ENCODE results near the gene UTF1.
"Not testable (repeated sequence)": the region's sequence is repeated elsewhere in the genome, so short reads cannot be mapped to it uniquely, and the experiment has no call there.

UTF1 gene

GRCh38 chr10:133224756-133225372, 5.2 kb upstream of the UTF1 start:
- no peak for DNase-seq (ENCODE audit: insufficient read length, low spot score)
- no peak for FAIRE-seq

- FAIRE-seq: no peak
- DNase-seq (ENCODE audit: insufficient read length, low spot score): no peak
Observed at GRCh38 chr10:133225707-133226191, 4.3 kb upstream of the UTF1 start.

GRCh38 chr10:133226251-133226808, 3.7 kb upstream of the UTF1 start:
- FAIRE-seq: no peak
- DNase-seq (ENCODE audit: insufficient read length, low spot score): no peak

- FAIRE-seq: no peak
Observed at GRCh38 chr10:133227256-133227655, 2.8 kb upstream of the UTF1 start.

GRCh38 chr10:133229265-133230043, 563 bp upstream of the UTF1 start:
- DNase-seq (ENCODE audit: insufficient read length, low spot score) (no peak), FAIRE-seq (no peak)

More at GRCh38 chr10:133227256-133227655, 2.8 kb upstream of the UTF1 start:
- DNase-seq (ENCODE audit: insufficient read length, low spot score): no peak

- no peak for DNase-seq (ENCODE audit: insufficient read length, low spot score)
- no peak for FAIRE-seq
Observed at GRCh38 chr10:133230387-133231195, 574 bp downstream of the UTF1 start.

- DNase-seq (ENCODE audit: insufficient read length, low spot score): no peak
- no peak for FAIRE-seq
Observed at GRCh38 chr10:133231244-133231945, 1.4 kb downstream of the UTF1 start.

- no peak for FAIRE-seq
- DNase-seq (ENCODE audit: insufficient read length, low spot score): no peak
Observed at GRCh38 chr10:133231946-133232574, 2.0 kb downstream of the UTF1 start.

GRCh38 chr10:133234796-133235195, 4.8 kb downstream of the UTF1 start:
- DNase-seq (ENCODE audit: insufficient read length, low spot score); FAIRE-seq: not testable (repeated sequence)

- FAIRE-seq (no peak), DNase-seq (ENCODE audit: insufficient read length, low spot score) (no peak)
Observed at GRCh38 chr10:133235265-133235855, 5.3 kb downstream of the UTF1 start.

- FAIRE-seq (no peak), DNase-seq (ENCODE audit: insufficient read length, low spot score) (no peak)
Observed at GRCh38 chr10:133235932-133236331, 5.9 kb downstream of the UTF1 start.

- no peak for FAIRE-seq
- DNase-seq (ENCODE audit: insufficient read length, low spot score): no peak
Observed at GRCh38 chr10:133236401-133237240, 6.6 kb downstream of the UTF1 start.

GRCh38 chr10:133237241-133237587, 7.2 kb downstream of the UTF1 start:
- FAIRE-seq: no peak

GRCh38 chr10:133237588-133238465, 7.8 kb downstream of the UTF1 start, which contains the start of gene VENTX:
TSS of gene VENTX (plus strand) at chr10:133237855. CDS start at chr10:133237915, 60 bp downstream.
- FAIRE-seq (no peak), DNase-seq (ENCODE audit: insufficient read length, low spot score) (no peak)

More at GRCh38 chr10:133237241-133237587, 7.2 kb downstream of the UTF1 start:
- no peak for DNase-seq (ENCODE audit: insufficient read length, low spot score)

- FAIRE-seq (no peak), DNase-seq (ENCODE audit: insufficient read length, low spot score) (no peak)
Observed at GRCh38 chr10:133238466-133238804, 8.4 kb downstream of the UTF1 start.

GRCh38 chr10:133239990-133240389, 10.0 kb downstream of the UTF1 start:
- DNase-seq (ENCODE audit: insufficient read length, low spot score) (no peak), FAIRE-seq (no peak)

GRCh38 chr10:133241501-133242205, 11.6 kb downstream of the UTF1 start:
- DNase-seq (ENCODE audit: insufficient read length, low spot score) (no peak), FAIRE-seq (no peak)
